Adipocyte (in vitro differentiated cells): ENCODE measurements around the gene SPDEF.

ENCODE experiments used
- DNase-seq: peaks from one replicate; pipeline ENCODE4 v3.0.0-alpha.2; 2015; ENCODE audit warnings: low read depth
- H3K27me3 ChIP-seq: replicated peaks from 2 replicates; pipeline ENCODE4 v1.7.0; 2013; ENCODE audit warnings: mild to moderate bottlenecking, low read length, moderate library complexity; ENCODE audit not compliant: control insufficient read depth, insufficient read depth
- H3K36me3 ChIP-seq: 2 replicates; pipeline ENCODE4 v1.7.0; 2013; ENCODE audit warnings: low read length, mild to moderate bottlenecking, moderate library complexity; ENCODE audit not compliant: control insufficient read depth, insufficient read depth, severe bottlenecking
- H3K4me1 ChIP-seq: 2 replicates; pipeline ENCODE4 v1.7.0; 2013; ENCODE audit warnings: mild to moderate bottlenecking, low read length, moderate library complexity; ENCODE audit not compliant: control insufficient read depth, insufficient read depth
- H3K4me3 ChIP-seq: 2 replicates; pipeline ENCODE4 v1.7.0; 2013; ENCODE audit warnings: mild to moderate bottlenecking, low read length, moderate library complexity
- H3K9ac ChIP-seq: 2 replicates; pipeline ENCODE4 v1.7.0; 2013; ENCODE audit warnings: mild to moderate bottlenecking, low read length, moderate library complexity
- H3K9me3 ChIP-seq: 2 replicates; pipeline ENCODE4 v1.7.0; 2013; ENCODE audit warnings: mild to moderate bottlenecking, low read length, moderate library complexity; ENCODE audit not compliant: control insufficient read depth

The SPDEF gene

DNA sequence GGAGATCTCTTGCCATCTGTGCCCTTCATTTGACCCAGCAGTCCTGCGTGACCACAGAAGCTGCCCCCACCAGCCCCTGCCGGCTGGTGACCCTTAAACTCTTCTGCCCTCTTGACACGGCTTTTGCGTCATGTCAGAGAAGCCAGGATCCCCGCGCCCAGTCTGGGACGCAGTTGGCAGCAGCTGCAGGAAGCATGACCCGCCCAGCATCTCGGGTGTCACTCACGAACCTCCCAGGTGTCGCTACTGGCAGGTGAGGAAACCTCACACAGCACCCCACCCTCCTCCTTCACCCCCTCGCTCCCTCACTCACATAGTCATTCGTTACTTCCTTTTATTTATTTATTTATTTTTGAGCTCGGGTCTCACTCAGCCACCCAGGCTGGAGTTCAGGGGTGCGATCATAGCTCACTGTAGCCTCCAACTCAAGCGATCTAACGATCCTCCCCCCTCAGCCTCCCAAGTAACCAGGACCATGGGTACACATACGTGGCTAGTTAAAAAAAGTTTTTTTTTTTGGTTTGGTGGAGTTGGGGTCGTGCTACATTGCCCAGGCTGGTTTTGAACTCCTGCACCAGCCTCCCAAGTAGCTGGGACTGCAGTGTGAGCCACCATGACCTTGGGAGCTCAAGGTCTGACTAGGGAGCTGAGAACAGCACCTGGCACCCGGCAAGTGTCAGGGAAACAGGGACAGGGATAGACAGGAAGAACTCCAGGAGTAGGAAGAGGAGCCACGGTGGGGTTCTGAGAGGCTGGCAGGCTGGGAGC lies 14.1 kb upstream of the SPDEF start:
- Histone ChIP-seq H3K9ac (no peak overlapping the region), H3K27me3 (peaks cover 12% of the 10 kb centered on the region), H3K4me1 (no peaks in the 10 kb centered on the region), H3K36me3 (no peaks in the 10 kb centered on the region), H3K9me3 (no peaks in the 10 kb centered on the region), H3K4me3 (no peak overlapping the region)
- DNase-seq: no peak

DNA sequence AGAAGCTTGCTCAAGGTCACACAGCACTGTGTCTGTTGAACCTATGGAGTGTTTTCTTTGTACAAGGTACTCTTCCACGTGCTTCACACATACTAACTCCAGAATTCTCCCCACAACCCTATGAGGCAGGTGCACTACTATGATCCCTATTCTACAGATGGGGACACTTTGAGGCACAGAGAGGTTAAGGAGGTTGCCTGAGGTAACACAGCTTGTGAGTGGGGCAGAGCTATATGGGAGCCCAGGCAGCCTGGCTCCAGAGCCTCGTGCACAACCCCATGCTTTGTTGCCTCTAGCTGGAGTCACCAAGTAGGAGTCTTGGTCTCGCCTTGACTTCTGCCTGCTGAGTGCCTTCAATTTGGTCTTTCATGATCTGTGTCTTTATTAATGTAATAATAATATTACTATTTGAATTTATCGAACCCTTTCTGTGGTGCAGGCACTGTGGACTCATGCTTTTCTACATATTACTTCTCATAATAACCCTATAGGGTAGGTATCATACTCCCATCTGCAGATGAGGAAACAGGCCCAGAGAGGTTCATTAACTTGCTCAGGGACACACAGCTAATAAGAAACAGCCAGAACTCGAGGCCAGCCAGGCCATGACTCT lies 13.3 kb upstream of the SPDEF start:
- no peak overlapping the region for H3K9ac ChIP-seq
- no peaks in the 10 kb centered on the region for H3K4me1 ChIP-seq
- DNase-seq: no peak

DNA sequence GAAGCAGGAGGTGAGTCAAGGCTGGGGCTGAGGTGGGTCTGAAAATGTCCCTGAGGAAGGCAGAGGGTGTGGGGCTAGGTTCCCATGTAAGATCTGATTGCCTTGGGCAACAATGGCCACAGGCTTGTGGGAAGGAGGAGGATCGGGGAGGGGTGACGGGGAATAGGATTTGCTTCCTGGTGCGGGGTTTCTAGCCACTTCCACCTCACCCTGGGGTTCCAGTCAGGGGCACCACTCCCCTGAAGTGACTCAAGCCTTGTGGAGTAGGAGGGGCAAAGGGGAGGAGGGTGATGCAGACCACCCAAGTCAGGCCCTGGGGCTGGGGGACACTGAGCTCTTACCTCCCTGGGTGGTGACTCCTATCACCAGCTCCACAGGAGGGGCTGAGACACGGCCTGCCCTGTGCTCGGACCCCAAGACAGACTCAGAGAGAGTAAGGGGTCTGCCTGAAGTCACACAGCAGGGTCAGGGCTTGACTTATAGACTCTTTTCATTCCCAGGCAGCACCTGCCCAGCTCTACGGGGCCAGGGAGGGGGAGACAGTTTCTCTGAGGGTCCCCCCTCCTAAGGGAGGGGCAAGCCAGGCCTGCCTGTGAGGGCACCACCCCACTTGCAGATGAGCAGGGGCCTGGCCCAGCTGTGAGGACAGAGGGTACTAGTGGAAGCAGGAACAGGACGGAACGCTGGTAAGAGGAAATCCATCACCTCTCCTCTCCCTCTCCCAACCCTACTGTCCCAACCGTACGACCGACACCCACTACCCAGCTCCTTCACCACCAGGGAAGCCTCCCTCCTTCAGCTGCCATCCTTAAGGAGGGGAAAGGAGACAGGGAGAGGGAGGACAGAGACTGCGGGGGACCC lies 12.4 kb upstream of the SPDEF start:
- no peak for DNase-seq
- H3K27me3 ChIP-seq: peaks cover 22% of the 10 kb centered on the region
- no peak overlapping the region for H3K4me3 ChIP-seq
- H3K36me3 ChIP-seq: no peaks in the 10 kb centered on the region
- H3K4me1 ChIP-seq: no peaks in the 10 kb centered on the region
- H3K9me3 ChIP-seq: no peaks in the 10 kb centered on the region
- H3K9ac ChIP-seq: no peak overlapping the region

More for the DNA sequence above, 13.3 kb upstream of the SPDEF start:
- H3K4me3 ChIP-seq: no peak overlapping the region
- peaks cover 18% of the 10 kb centered on the region for H3K27me3 ChIP-seq
- H3K9me3 ChIP-seq: no peaks in the 10 kb centered on the region
- no peaks in the 10 kb centered on the region for H3K36me3 ChIP-seq

DNA sequence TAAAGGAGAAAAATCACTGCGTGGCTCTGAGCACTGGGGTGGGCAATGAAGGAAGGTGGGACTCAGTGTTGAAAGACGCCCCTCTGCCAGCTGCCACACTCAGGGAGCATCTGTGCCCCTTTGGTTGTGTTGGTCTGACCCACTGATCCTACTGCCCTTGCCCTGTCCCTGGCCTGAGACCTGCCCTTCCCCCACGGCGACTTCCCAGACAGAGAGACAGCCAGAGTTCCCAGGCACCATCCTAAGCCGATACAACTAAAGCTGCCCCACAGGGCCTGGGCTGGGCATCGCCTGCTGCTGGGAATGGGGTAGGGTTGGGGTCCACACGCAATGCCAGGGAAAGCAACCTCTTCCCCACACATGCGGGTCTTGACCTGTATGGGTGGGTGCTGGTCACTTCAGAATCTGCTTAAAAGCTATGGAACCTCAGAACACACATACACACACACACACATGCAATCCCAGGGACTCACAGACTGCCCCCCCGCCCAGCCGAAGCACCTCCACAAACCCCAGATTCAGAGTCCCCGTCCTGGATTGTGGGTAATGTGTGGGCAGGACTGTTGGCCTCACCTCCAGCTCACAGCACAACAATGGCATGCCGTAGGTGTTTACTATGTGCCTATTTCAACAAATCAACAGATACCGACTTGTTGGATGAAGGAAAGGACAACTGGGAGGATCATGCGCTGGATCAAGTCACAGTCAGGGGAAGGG lies 10.9 kb upstream of the SPDEF start:
- Histone ChIP-seq H3K36me3 (no peaks in the 10 kb centered on the region), H3K9me3 (no peaks in the 10 kb centered on the region), H3K4me3 (no peak overlapping the region), H3K27me3 (peaks cover 22% of the 10 kb centered on the region), H3K9ac (no peak overlapping the region), H3K4me1 (no peaks in the 10 kb centered on the region)
- no peak for DNase-seq

DNA sequence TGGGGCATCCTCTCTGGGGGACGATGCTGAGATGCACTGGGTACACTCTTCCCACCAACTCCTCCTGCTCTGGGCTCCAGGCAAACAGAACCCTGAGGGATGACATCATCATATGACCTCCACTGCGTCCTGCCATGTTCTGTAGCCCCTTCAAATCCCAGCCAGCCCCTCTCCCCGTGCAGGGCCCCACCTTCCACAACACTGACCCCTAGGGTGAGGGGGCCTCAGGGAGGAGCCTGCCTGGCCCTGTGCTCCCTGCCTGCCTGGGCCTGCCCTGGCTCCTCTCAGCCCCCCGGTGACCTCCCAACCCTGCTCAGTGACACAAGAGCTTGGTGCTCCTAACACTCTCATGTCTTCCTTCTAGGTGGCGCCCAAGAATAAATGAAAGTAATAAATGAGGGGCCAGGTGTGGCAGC lies 9.6 kb upstream of the SPDEF start:
- no peak for DNase-seq
- H3K9me3 ChIP-seq: no peaks in the 10 kb centered on the region
- H3K9ac ChIP-seq: no peak overlapping the region
- no peaks in the 10 kb centered on the region for H3K4me1 ChIP-seq
- peaks cover 16% of the 10 kb centered on the region for H3K27me3 ChIP-seq
- H3K36me3 ChIP-seq: no peaks in the 10 kb centered on the region
- no peak overlapping the region for H3K4me3 ChIP-seq

DNA sequence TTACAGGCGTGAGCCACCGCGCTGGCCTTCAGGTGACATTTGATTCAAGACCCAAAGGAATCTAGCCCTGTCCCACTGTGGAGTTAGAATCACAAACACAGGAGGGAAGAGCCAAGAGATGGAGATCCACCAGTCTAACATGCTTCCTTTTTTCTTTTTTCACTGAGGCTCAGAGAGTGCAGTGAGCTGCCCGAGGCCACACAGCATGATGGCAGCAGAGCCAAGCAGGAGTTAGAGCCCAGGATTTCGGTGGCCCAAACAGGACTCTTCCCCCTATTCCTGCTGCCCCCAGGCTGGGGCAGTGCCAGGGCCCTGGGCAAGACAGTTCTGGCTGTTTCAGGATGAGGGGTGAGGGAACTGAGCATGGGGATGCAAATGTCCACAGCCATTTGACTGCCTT lies 8.1 kb upstream of the SPDEF start:
- Histone ChIP-seq H3K4me3 (no peak overlapping the region), H3K4me1 (no peaks in the 10 kb centered on the region), H3K9me3 (no peaks in the 10 kb centered on the region), H3K27me3 (peaks cover 12% of the 10 kb centered on the region), H3K9ac (no peak overlapping the region), H3K36me3 (no peaks in the 10 kb centered on the region)
- no peak for DNase-seq

DNA sequence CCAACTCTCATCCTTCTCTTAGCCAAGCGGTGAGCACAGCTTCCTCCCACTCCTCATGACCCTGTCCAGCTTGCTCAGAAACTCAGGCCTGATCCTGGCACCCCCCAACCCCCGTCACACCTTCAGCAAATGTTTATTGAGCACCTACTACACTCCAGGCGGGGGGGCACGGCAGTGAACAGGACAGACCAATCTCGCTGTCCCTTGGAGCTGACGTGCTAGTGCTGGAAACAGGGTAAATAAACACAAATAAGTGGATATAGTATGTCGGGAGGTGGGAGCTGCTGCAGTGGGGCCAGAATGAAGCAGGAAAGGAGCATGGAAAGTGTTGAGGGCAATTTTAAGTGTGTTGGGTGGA lies 7.4 kb upstream of the SPDEF start:
- no peak for DNase-seq
- Histone ChIP-seq H3K4me1 (no peaks in the 10 kb centered on the region), H3K9ac (no peak overlapping the region), H3K27me3 (peaks cover 12% of the 10 kb centered on the region), H3K9me3 (peaks cover 5% of the 10 kb centered on the region), H3K36me3 (no peaks in the 10 kb centered on the region), H3K4me3 (no peak overlapping the region)

DNA sequence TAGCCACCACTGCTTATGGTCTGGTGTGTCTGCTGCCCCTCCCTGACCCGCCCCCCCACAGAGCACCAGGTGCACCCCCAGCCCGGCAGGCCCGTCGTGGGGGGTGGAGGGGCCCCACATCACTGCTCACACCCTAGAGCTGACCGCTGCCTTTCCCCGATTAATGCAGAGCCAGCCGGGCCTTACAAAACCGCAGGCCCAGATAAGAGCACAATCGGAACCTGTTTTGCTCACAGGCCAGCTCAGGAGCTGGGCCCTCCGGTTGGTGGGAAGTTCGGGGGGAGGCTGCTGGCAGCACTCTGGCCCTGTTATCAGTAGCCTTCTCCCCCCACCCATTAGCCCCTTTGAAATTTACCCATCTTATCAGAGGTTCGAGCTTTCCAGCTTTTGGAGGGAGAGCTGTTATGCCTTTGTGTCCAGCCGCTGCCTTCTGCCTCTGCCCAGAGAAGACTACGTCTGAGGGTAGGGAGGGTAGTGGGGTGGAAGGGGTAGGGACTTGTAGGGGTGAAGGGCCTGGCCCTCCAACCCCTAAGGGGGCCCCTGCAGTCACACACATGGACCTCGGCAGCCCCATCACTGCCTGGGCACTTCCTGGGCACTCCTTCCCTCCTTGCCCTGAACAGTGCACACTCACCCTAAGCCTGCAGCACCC lies 6.9 kb upstream of the SPDEF start:
- no peaks in the 10 kb centered on the region for H3K36me3 ChIP-seq
- H3K27me3 ChIP-seq: peaks cover 12% of the 10 kb centered on the region
- no peaks in the 10 kb centered on the region for H3K4me1 ChIP-seq
- DNase-seq: no peak
- H3K9ac ChIP-seq: no peak overlapping the region
- H3K9me3 ChIP-seq: peaks cover 10% of the 10 kb centered on the region
- H3K4me3 ChIP-seq: no peak overlapping the region

DNA sequence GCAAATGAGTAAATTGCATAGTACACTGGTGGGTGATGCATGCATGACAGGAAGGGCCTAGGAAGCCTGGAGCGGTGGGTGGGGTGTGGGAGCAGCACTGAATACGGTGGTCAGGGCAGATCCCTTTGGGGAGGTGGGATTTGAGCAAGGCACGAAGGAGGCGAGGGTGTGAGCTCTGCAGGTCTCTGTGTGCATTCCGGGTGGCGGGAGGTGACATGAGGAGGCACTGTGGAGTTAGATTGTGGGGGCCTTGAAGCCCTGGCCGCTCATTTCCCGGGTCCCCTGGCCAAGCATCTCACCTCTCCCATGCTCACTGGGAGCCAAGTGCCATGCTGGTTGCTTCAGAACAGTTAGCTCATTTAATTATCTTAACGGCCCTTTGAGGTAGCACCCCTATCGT lies 6.2 kb upstream of the SPDEF start:
- no peak for DNase-seq
- H3K9ac ChIP-seq: no peak overlapping the region
- no peaks in the 10 kb centered on the region for H3K4me1 ChIP-seq
- peaks cover 10% of the 10 kb centered on the region for H3K9me3 ChIP-seq
- H3K27me3 ChIP-seq: peaks cover 12% of the 10 kb centered on the region
- no peaks in the 10 kb centered on the region for H3K36me3 ChIP-seq
- no peak overlapping the region for H3K4me3 ChIP-seq

DNA sequence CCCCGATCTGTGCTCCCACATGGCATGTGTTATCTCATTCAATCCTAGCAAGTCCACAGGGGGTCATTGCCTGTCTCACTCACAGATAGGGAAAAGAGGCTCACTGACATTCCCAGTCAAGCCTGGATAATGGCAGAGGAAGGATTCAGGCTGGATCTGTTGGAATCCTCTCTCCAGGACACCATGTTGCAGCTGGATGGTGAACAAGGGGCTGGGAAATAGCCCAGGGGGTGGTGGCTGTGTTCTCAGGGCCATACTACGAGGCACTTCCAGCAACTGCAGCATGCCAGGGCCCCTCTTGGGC lies 5.0 kb upstream of the SPDEF start:
- Histone ChIP-seq H3K4me3 (no peak overlapping the region), H3K4me1 (no peaks in the 10 kb centered on the region)

More for the DNA sequence above, 5.0 kb upstream of the SPDEF start:
- DNase-seq: no peak
- H3K36me3 ChIP-seq: no peaks in the 10 kb centered on the region
- H3K27me3 ChIP-seq: peaks cover 12% of the 10 kb centered on the region
- H3K9me3 ChIP-seq: peaks cover 10% of the 10 kb centered on the region
- no peak overlapping the region for H3K9ac ChIP-seq
